NOMO-1 treated with dmso at 0.1 percent for 144 hours (cell line): Measurements from ENCODE around the gene TMEM176A.
"Not testable (repeated sequence)": the region's sequence is repeated elsewhere in the genome, so short reads cannot be mapped to it uniquely, and the experiment has no call there.

ENCODE experiments used
- DNase-seq: peaks from one replicate; lab custom pipeline; 2025; ENCODE audit not compliant: unreplicated experiment; lab: John Stamatoyannopoulos, UW

The TMEM176A gene

GRCh38 chr7:150807616-150808438, 7.3 kb downstream of the TMEM176A start:
- DNase-seq, result not testable (repeated sequence)

- no peak for DNase-seq
Measured at GRCh38 chr7:150814328-150815001, 13.9 kb downstream of the TMEM176A start.

DNA sequence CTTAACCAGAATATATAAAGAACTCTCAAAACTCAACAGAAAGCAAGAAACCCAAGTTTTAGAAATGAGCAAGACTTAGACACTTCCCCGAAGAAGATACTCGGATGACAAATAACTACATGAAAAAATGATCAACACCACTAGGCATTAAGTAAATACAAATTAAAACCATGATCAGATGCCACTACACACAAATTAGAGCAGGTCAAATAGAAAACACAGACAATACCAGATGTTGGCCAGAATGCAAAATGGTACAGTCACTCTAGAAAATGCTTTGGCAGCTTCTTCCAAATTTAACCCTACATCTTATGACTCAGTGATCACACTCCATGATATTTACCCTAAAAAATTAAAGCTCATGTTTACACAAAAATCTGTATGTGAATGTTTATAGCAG, 18.4 kb downstream of the TMEM176A start:
- DNase-seq, result no peak

GRCh38 chr7:150820148-150820547, 19.6 kb downstream of the TMEM176A start:
- DNase-seq, result no peak

- DNase-seq, result no peak
Measured at GRCh38 chr7:150820578-150821198, 20.1 kb downstream of the TMEM176A start.

- no peak for DNase-seq
Measured at GRCh38 chr7:150823043-150823442, 22.5 kb downstream of the TMEM176A start.

DNA sequence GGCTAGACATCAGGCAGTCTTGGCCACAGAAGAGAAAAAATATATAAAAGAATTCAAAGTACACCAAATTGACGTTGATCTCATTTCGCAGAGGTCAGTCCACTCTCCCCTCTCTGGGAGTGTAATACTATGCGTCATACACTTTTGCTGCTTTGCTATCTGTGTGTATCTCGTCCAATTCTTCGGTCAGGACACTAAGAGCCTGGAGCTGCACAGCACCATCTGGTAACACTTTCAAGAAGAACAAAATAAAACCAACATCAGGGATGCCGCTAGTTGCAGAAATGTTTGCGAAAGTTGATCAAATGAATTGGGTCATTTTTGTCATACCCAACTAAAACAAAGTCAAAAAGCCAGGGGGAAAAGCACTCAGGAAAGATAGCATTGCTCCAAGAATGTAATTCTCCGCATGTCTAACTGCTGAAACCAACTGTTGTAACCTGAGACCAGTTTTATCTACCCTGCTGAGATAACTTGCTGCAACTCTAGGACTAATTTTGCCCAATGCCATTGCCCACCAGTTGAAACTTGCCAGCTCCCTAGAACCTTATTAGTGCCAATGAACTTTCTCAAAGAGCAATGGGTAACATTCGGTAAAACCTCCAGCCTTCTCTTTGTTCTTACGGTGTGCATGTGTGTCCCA, 23.0 kb downstream of the TMEM176A start:
- DNase-seq, result no peak

GRCh38 chr7:150824379-150825177, 24.0 kb downstream of the TMEM176A start:
- no peak for DNase-seq

DNA sequence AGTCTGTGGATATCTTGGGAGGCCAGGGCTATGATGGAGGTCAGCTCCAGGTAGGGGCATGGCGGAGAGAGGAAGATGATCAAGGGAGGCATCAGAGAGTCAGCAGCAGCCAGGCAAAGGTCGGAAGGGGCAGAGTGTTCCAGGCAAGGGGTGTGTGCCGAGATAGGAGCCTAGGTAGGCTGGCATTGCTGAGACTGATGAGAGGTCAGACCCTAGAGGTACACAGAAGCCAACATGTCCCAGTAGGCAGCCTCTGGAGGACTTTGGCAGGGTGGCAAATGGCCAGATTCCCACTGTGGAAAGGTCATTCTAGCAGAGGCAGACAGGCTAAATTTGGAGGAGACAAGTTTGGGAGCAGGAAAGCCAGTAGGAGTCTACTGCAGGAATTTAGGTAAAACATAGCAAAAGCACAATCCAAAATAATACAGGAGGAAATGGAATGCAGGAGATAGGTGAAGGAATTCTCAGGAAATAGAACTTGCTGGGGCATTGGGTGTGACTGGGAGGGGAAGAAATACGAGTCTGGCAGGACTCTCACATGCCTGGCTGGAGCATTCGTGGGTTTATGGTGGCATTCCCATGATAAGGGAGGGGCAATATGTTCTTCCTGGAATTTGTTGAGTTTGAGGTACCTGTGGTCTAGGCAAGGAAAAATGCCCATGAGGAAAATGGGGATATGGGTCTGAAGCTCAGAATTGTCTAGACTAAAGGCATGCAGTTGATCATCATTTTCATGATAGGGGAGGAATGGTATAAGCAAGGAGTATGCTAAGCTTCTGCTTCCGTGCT, 25.7 kb downstream of the TMEM176A start:
- DNase-seq, result no peak

GRCh38 chr7:150828384-150828783, 27.8 kb downstream of the TMEM176A start:
- DNase-seq, result no peak

GRCh38 chr7:150829426-150829825, 28.9 kb downstream of the TMEM176A start:
- no peak for DNase-seq

DNA sequence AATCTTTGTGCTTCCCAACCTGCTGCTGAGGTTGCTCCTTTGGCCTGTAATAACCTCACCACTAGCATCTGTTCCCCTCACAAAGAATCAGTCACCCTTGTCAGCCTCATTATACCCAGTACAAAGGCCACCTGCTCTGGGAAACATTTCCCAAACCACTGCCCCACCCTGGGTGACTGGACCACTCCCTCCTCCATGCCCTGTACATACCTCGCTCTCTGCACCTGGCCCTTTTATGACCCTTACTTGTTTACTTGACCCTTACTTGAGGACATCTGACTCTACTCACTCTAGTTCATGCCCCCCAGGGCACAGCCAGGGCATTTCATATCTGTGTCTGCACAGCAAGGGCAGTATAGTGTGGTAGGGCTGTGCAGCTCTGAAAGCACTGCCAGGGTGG, 30.4 kb downstream of the TMEM176A start:
- DNase-seq, result no peak

- DNase-seq, result no peak
Measured at GRCh38 chr7:150831851-150832250, 31.3 kb downstream of the TMEM176A start.

DNA sequence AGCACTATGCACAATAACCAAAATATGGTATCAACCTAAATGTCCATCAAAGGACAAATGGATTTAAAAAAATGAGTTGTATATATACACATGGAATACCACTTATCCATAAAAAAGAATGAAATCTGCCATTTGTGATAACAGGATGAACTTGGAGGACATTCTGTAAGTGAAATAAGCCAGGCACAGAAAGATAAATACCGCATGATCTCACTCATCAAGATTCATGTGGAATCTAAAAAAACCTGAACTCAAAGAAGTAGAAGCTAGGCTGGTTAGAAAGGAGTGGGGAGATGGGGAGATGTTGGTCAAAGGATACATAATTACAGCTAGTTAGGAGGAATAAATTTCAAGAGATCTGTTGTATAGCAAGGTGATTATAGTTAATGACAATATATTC, 34.5 kb downstream of the TMEM176A start:
- no peak for DNase-seq

GRCh38 chr7:150835702-150836280, 35.2 kb downstream of the TMEM176A start:
- DNase-seq, result no peak

GRCh38 chr7:150838965-150839650, 38.5 kb downstream of the TMEM176A start:
- no peak for DNase-seq

DNA sequence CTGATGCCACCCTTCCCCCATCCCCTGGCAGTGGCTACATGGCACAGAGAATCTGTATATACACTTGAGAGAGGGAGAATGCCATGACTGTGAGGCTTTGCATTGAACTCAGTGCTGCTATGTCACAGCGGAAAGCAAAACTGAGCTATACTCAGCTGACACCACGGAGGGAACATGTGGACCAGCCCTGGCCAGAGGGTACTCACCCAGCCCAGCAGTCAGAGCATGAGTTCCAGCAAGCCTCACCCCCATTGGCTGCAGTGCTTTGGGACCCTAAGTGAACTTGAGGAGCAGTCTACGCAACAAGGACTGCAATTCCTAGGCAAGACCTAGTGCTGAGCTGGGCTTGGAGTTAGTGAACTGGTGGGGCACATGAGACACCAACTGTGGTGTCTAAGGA, 41.4 kb downstream of the TMEM176A start:
- no peak for DNase-seq

GRCh38 chr7:150842716-150843115, 42.1 kb downstream of the TMEM176A start:
- no peak for DNase-seq

DNA sequence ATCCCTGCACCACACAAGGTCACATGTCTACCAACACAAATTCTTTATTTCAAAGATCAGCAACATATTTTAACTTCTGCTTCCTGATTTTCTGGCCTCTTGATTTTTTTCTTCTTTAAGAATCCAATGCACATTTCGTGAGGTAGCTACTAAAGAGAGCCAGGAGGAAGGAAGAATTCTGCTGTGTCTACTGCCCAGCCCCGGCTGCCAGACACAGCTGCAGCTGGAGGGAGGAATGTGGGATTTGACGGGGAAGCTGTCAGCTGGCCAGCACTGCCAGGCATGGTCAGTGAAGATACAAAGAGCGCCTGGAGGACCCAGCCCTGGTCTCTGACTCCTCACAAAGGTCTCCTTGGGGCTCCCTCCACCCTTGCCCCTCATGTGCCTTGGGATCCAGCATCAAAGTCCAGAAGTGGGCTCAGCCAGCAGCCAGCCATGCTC, 44.9 kb downstream of the TMEM176A start:
- no peak for DNase-seq
